GM12875 (cell line): Measurements from ENCODE around the gene C22orf23.

Experiments
- H3K4me3 ChIP-seq: one replicate; pipeline ENCODE4 v1.5.1; 2011; ENCODE audit warnings: low read depth, low read length, control low read depth
- CTCF ChIP-seq: IDR thresholded peaks from 2 replicates; pipeline ENCODE4 v1.5.1; 2011; ENCODE audit warnings: low read depth, mild to moderate bottlenecking, control low read depth, inconsistent platforms, low read length, moderate library complexity, borderline replicate concordance; ENCODE audit not compliant: insufficient read depth

C22orf23 gene

GRCh38 chr22:37994982-37995381 is 41.6 kb upstream of the C22orf23 start:
- TF ChIP-seq CTCF: no peak
- no peak overlapping the region for H3K4me3 ChIP-seq

- TF ChIP-seq CTCF: no peak
- H3K4me3 ChIP-seq: no peak overlapping the region
These were observed 40.6 kb upstream of the C22orf23 start for GRCh38 chr22:37994049-37994448.

- H3K4me3 ChIP-seq: no peak overlapping the region
- TF ChIP-seq CTCF: no peak
These were observed 38.5 kb upstream of the C22orf23 start for GRCh38 chr22:37991731-37992442.

DNA sequence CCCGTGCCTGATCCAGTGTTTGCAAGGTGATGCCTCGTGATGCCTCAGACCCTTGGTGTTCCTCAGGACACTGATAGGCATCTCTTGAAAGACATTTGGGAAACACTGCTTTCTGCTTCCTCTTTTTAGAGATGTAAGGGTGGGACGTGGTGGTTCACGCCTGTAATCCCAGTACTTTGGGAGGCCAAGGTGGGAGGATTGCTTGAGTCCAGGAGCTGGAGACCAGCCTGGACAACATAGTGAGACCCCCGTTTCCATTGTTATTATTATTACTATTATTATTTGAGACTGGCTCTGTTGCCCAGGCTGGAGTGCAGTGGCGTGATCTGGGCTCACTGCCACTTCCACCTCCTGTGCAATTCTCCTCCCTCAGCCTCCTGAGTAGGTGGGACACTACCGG is 37.5 kb upstream of the C22orf23 start:
- H3K4me3 ChIP-seq: no peak overlapping the region
- no peak for TF ChIP-seq CTCF

DNA sequence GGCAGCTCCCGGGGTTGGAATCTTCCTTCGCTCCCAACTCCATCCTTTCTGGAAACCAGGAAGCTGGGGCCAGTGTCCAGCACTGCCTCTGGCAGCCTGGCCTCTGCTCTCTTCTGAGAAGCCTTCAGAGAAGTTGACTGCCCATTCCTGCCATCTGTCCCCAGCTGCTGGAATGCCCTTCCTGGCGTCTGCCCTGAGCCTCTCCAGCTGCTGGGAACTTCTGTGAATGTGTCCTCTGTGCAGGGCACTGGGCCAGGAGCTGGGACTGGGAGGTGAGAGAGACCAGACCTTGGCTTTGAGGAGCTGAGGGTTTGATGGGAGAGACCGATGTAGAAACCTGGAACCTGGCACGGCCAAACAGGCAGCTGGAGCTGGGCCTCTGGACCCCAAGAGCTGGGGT is 36.9 kb upstream of the C22orf23 start:
- H3K4me3 ChIP-seq: no peak overlapping the region
- TF ChIP-seq CTCF: no peak

- H3K4me3 ChIP-seq: no peak overlapping the region
- no peak for TF ChIP-seq CTCF
These were observed 36.0 kb upstream of the C22orf23 start for GRCh38 chr22:37989146-37990045.
